Panc1 (cell line): ENCODE measurements around the gene PAPSS1. TPM values are rescaled to one million over a fixed set of nuclear protein-coding genes. Genes with fewer than 3 reads are reported as not detected.

Experiments used
- ATAC-seq: fragments of 200-7000 bp; cut with Tn5 transposase; 2 replicates; pipeline ENCODE4 v1.9.1; 2020; ENCODE audit warnings: mild to moderate bottlenecking, moderate library complexity
- BruUV-seq: library from RNA; stranded (reverse); fragments of 400-500 nt; replicated peaks from 2 replicates; lab custom pipeline; 2021; lab: Mats Ljungman, UMichigan
- CTCF ChIA-PET: fragments of 300-600 bp; sonication (Branson Sonifier 250); formaldehyde crosslinking; loops from one replicate; lab custom pipeline; 2022; ENCODE audit warnings: antibody characterized with exemption; lab: Charles Lee
- POLR2A ChIA-PET: fragments of 300-600 bp; sonication (Branson Sonifier 250); formaldehyde crosslinking; loops from one replicate; lab custom pipeline; 2022; ENCODE audit warnings: antibody characterized with exemption; lab: Charles Lee
- DNase-seq: peaks from one replicate; pipeline ENCODE4 v3.0.0-alpha.2; 2010; ENCODE audit warnings: low read depth, low spot score
- H3K27ac ChIP-seq: 2 replicates; pipeline ENCODE4 v1.5.1; 2011; ENCODE audit warnings: mild to moderate bottlenecking, low read length, inconsistent platforms
- H3K27me3 ChIP-seq: fragments of 200-500 bp; sonication (Bioruptor generic); 2 replicates; pipeline ENCODE4 v1.6.0; 2014; ENCODE audit warnings: low read length, inconsistent platforms; ENCODE audit not compliant: control insufficient read depth, insufficient read depth
- H3K36me3 ChIP-seq: fragments of 200-500 bp; sonication (Bioruptor generic); 2 replicates; pipeline ENCODE4 v1.5.1; 2014; ENCODE audit warnings: inconsistent platforms, mild to moderate bottlenecking, low read length, moderate library complexity; ENCODE audit not compliant: control insufficient read depth, insufficient read depth
- H3K4me1 ChIP-seq: 2 replicates; pipeline ENCODE4 v1.5.1; 2011; ENCODE audit warnings: inconsistent platforms, mild to moderate bottlenecking, low read length, moderate library complexity; ENCODE audit not compliant: control insufficient read depth, insufficient read depth
- H3K4me3 ChIP-seq, 2 experiments: 2 replicates each; pipeline ENCODE4 v1.5.1; 2011 to 2012; ENCODE audit warnings: low read depth in 2 of 2, low read length in 2 of 2, mild to moderate bottlenecking in 2 of 2, inconsistent platforms in 1 of 2, moderate library complexity in 1 of 2
- H3K9me3 ChIP-seq: fragments of 200-500 bp; sonication (Bioruptor generic); 2 replicates; pipeline ENCODE4 v1.5.1; 2014; ENCODE audit warnings: low read depth, mild to moderate bottlenecking, inconsistent platforms, low read length, moderate library complexity; ENCODE audit not compliant: control insufficient read depth, insufficient read depth
- CTCF ChIP-seq: fragments of 450-650 bp; IDR thresholded peaks from 2 replicates; pipeline ENCODE4 v1.5.1; 2017; ENCODE audit warnings: mild to moderate bottlenecking
- POLR2AphosphoS5 ChIP-seq: IDR thresholded peaks from 2 replicates; pipeline ENCODE4 v1.6.1; 2012; ENCODE audit warnings: mild to moderate bottlenecking, low read depth, low read length, moderate library complexity
- REST ChIP-seq, 2 experiments: IDR thresholded peaks; 2 replicates each; pipeline ENCODE4 v1.6.1; 2011 to 2012; ENCODE audit warnings: low read depth in 2 of 2, control low read depth in 1 of 2, low read length in 1 of 2, mild to moderate bottlenecking in 1 of 2, moderate library complexity in 1 of 2; ENCODE audit not compliant: insufficient read depth in 1 of 2
- SIN3A ChIP-seq: IDR thresholded peaks from 2 replicates; pipeline ENCODE4 v1.6.1; 2012; ENCODE audit warnings: low read depth, mild to moderate bottlenecking, low read length, moderate library complexity, borderline replicate concordance; ENCODE audit not compliant: insufficient read depth
- TCF7L2 ChIP-seq: IDR thresholded peaks from 2 replicates; pipeline ENCODE4 v1.6.1; 2011; ENCODE audit warnings: mild to moderate bottlenecking, low read depth, low read length, inconsistent platforms
- in situ Hi-C: cut with HindIII; loops from 2 replicates; pipeline ENCODE4 v1.10.0; 2016; ENCODE audit warnings: low sequenced_read_pairs, low pct_unique_long_range_greater_than_20kb
- intact Hi-C: fragments of 100-400 bp; cut with micrococcal nuclease; formaldehyde crosslinking; loops from one replicate; pipeline ENCODE4 v1.10.0; 2022; ENCODE audit not compliant: unreplicated experiment
- total RNA-seq: library from RNA; stranded (reverse); gene quantifications from one replicate; pipeline ENCODE4 v1.2.1, GENCODE V29; 2021; ENCODE audit not compliant: unreplicated experiment

The PAPSS1 gene
- total RNA-seq, 1 experiment from 2014 or later, result 28.1 TPM

GRCh38 chr4:107592519-107592918 is 127.5 kb downstream of the PAPSS1 start:
- in situ Hi-C loops (no loop called here), intact Hi-C loops (no loop called here)
- no peaks in the 10 kb centered on the region for H3K36me3 ChIP-seq
- ChIA-PET POLR2A (no interaction called here), CTCF (no interaction called here)
- ATAC-seq (no peak), DNase-seq (no peak)
- no peaks in the 10 kb centered on the region for H3K9me3 ChIP-seq
- BruUV-seq, result no TSS peak
- H3K4me1 ChIP-seq, result no peaks in the 10 kb centered on the region
- no peaks in the 10 kb centered on the region for H3K27me3 ChIP-seq
- H3K4me3 ChIP-seq, result no peak overlapping the region
- no peak overlapping the region for H3K27ac ChIP-seq
- TF ChIP-seq REST (IDR thresholded peaks at IDR 0.05; ENCODE audit: insufficient read depth in 1 of 2, low read depth in 2 of 2, low read length in 1 of 2), result no peak
- no peak for TF ChIP-seq CTCF
- no peak for TF ChIP-seq SIN3A
- TF ChIP-seq POLR2AphosphoS5, result no peak
- no peak for TF ChIP-seq TCF7L2

- H3K4me3 ChIP-seq, result no peak overlapping the region
- ChIA-PET CTCF (no interaction called here), POLR2A (no interaction called here)
- TF ChIP-seq REST (IDR thresholded peaks at IDR 0.05; ENCODE audit: insufficient read depth in 1 of 2, low read depth in 2 of 2, low read length in 1 of 2), result no peak
- TF ChIP-seq POLR2AphosphoS5, result no peak
- TF ChIP-seq CTCF, result no peak
- TF ChIP-seq TCF7L2, result no peak
- TF ChIP-seq SIN3A, result no peak
- intact Hi-C loops, result no loop called here
- H3K9me3 ChIP-seq, result no peaks in the 10 kb centered on the region
- no peaks in the 10 kb centered on the region for H3K4me1 ChIP-seq
- DNase-seq (no peak), ATAC-seq (no peak)
- no TSS peak for BruUV-seq
- in situ Hi-C loops, result no loop called here
- no peak overlapping the region for H3K27ac ChIP-seq
- no peaks in the 10 kb centered on the region for H3K27me3 ChIP-seq
- no peaks in the 10 kb centered on the region for H3K36me3 ChIP-seq
Observed at GRCh38 chr4:107589269-107589668, 130.8 kb downstream of the PAPSS1 start.
